Hematopoietic multipotent progenitor cell treated with erythropoietin and hydrocortisone succinate and interleukin-3 and kit ligand, for 15 days (in vitro differentiated cells): ENCODE results near the gene SYNC.
"Not testable (repeated sequence)": the region's sequence is repeated elsewhere in the genome, so short reads cannot be mapped to it uniquely, and the experiment has no call there.

Experiments used
- DNase-seq: peaks from one replicate; pipeline ENCODE4 v3.0.0-alpha.2; 2015; ENCODE audit warnings: low spot score

Gene SYNC

GRCh38 chr1:32724678-32725614 lies 22.4 kb upstream of the SYNC start:
- peak; percentile 95 for DNase-seq

DNA sequence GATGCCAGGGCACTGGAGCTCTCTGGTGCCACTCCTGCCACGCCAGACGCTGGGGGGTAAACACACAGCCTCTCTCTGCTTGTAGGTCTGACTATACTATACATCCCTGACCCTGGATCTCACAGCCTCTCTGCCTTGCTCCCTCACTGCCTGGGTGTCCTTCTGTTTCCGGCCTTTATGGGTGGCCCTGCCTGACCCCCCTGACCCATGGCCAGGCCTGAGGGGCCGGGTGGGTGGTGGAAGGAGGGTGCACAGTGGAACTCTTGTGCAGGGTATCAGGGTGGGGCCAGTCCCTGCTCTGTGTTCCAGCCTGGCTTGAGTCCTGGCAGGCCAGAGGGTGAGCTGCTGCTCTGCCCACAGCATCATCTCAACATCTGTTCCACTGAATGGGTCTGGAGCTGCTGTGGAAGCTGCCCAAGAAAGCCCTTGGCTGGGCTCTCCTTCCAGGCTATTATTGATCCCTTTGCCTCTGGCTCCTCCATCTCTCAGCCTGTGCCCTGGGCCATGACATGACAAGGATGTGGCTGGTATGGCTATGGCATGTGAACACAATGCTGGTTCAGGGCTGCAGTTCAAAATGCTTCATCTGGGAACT lies 17.2 kb upstream of the SYNC start:
- DNase-seq, result no peak

DNA sequence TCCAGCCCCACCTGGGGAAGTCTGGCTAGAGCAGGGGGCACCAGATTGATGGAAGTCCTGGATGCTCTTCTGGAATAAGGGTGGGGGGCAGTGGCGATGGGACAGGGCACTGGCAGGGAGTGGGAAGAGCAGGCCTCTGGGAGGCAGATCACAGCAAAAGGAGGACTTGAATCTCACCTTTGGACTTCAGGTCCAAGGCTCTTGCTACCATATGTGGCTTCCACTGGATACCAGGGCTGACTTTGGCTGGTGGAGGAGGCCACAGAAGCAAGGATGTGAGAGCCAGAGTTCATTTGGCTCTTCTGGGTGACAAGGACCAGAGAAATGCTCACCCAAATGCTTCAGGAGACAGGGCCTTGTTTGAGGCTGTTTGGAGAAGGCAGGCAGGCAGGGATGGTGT lies 16.0 kb upstream of the SYNC start:
- DNase-seq, result no peak

- no peak for DNase-seq
Measured at GRCh38 chr1:32718036-32718435, 15.5 kb upstream of the SYNC start.

DNA sequence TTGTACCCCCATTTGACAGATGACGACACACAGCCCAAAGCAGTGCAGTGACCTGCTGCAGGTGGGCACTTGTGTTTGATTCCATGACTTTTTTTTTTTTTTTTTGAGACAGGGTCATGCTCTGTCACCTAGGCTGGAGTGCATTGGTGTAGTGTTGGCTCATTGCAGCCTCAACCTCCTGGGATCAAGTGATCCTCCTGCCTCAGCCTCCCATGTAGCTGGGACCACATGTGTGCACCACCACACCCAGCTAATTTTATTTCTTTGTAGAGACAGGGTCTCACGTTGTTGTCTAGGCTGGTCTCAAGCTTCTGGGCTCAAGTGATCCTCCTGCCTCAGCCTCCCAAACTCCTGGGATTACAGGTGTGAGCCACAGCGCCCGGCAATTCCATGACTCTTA lies 14.9 kb upstream of the SYNC start:
- DNase-seq, result no peak

DNA sequence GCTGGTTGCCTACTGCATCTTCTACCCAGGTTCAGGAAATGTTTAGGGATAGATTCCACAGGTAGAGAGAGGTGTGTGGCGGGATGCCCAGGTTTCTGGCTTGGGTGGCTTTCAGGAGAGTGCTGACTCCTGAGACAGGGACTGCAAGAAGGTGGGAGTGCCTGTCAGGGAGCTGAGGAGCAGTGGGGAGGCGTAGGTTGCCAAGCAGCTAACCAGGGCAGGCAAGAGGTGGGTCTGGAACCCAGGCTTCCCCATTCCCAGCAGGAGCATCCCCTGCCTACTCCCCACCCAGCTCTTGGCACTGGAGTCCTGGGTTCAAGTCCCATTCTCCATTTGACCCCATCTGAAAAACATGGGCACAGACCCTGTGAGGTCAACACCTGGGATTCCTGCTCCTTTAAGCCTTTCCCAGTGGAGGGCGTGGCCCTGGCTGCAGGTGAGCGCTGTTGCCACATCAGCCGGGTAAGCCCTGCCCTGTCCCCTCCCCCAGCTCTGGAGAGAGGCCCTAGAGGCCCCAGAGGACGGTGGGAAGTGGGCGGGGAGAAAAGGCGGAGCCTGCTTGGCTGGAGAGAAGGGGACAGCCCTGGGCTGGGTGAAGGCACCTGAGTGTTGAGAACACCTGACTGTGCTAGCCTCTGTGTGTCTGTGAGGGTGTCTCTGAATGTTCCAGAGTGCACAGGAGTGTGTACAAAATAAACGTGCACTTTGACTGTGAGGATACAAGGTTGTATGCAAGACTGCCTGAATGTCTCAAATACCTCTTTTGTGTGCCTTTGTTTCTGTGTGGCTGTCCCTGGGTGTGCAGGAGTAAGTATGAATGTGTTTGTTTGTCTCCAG lies 14.0 kb upstream of the SYNC start:
- peak; percentile 68 for DNase-seq

DNA sequence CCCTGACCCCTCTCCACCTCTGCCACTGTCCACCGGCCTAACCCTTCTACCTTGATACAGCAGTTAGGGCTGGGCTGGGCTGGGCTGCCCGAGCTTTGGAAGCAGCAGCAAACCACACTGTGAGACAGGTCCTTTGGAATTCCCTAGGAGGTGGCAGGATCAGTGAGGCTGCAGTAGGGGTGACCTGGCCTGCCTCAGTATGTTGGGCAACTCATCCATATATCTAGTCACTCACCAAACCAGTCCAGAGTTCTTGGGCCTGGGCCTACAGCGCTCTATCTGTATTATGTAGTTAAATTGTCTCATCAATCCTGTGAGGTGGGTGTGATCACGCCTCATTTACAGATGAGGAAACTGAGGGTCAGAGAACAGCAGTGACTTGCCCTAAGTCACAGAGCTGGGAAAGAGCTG lies 13.3 kb upstream of the SYNC start:
- DNase-seq, result peak; percentile 1

DNA sequence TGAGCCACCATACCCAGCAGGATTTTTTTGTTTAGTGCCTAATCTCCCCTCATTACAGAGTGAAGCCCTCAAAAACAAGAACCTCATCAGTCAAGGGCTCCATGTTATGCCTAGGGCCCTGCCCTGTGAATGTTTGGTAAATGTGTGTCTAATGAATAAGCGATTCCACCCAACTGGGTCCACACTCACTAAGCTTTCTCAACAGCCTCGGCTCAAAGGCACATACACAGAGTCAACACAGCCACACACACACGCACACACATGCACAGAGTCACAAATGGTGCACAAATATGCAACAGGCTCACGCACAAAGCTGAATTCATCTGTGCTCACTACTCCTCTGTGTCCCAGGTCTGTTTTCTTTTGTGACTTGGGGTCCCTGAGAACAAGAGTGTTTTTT lies 11.7 kb upstream of the SYNC start:
- no peak for DNase-seq

DNA sequence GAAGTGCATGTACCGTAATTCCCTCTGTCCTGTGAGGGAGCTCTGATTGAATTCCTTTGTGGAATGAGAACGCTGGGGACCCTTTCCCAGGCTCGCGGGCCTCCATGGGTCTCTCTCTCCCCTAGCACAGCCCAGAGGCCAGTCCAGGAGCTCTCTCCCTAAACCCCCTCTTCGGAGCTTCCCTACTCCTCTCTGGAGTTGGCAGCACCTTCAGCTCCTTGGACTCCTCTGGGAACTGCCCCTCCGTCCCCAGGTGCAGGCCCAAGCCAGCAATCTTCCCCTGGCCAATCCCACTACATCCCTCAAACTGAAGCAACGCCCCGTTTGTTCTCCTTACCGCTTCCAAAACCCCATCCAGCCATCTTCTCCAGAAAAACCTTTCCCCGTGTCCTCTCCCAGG lies 10.5 kb upstream of the SYNC start:
- DNase-seq, result no peak

GRCh38 chr1:32711221-32711620 lies 8.7 kb upstream of the SYNC start:
- peak; percentile 2 for DNase-seq

GRCh38 chr1:32709476-32709875 lies 6.9 kb upstream of the SYNC start:
- no peak for DNase-seq

DNA sequence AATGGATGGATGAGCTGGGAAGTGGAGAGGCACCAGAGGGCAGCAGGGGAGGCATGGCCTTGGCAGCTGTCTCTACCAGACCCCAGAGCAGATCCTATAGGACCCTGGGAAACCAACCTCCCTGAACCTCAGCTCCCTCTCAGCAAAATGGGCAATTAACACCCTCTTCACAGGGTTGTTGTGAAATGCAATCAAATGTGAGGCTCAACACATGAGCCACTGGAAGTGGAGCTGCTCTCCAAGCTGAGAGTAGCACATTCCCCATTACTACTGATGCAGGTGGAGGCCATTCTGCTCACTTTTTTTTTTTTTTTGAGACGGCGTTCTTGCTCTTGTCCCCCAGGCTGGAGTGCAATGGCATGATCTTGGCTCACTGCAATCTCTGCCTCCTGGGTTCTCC lies 6.5 kb upstream of the SYNC start:
- no peak for DNase-seq

DNA sequence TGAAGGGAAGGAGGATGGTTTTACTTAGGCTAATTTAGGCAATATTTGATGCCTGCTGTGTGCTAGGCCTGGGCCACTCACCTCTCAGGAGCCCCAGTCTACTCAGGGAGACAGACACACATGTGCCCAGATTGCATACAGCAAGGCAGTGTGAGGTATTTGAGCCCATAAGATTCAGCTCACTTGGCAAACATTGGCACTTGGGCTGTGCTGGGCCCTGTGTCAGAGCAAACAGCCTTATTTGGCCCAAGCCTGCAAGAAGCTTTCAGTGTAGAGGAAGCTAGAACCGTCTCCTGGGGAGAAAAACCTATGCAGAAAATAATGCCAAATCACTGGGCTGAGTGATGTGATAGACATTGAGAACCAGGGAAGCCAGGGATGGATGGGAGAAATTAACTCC lies 3.9 kb upstream of the SYNC start:
- no peak for DNase-seq

DNA sequence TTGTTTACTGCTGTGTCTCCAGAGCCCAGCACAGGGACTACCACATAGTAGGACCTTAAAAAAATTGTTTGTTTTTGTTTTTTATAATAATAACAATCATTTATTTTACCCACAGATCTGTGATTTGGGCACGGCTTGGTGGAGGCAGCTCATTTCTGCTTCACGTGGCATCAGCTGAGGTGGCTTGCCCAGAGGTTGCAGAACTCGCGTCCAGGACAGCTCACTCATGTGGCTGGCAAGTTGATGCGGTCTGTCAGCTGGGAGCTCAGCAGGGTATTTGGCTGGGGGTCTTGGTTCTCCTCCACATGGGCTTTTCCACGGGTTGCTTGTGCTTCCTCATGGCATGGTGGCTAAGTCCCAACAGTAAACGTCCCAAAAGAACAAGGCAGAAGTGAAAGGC lies 2.9 kb upstream of the SYNC start:
- DNase-seq, result no peak

DNA sequence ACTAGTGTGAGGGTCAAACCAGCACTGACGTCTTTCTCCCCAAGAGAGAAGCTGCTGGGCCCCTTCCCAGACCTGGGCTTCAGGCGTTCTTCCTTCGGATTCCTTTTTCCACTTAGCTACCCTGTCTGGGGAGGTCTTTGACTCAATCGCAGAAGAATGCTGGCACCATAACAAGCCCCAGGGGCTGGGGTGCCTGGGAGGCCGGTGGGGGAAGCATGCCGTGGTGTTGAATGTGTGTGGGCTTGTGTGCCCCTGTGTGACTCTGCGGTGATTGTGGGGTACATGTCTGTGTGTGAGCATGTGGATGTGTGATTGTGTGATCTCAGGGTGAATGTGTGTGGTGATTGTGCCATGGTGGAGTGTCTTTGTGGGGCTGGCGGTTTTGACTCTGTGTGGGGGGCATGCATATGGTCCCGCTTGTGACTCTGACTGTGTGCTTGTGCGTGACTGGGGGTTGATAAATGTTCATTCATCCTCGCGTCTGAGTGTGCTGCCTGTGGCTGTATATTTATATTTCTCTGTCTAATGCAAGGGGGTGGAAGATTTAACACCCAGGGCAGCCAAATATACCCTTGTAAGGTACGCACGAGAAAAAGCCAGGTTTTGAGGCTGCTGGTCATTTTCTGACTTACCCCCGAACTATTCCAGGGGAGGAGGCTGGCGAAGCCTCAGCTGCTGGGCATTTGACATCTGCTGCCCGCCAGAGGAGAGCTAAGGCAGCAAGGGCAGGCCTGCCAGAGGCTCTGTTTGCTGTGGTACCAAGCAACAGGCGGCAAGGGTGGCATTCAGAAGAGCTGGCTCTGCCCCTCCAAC lies 1.1 kb upstream of the SYNC start:
- no peak for DNase-seq

DNA sequence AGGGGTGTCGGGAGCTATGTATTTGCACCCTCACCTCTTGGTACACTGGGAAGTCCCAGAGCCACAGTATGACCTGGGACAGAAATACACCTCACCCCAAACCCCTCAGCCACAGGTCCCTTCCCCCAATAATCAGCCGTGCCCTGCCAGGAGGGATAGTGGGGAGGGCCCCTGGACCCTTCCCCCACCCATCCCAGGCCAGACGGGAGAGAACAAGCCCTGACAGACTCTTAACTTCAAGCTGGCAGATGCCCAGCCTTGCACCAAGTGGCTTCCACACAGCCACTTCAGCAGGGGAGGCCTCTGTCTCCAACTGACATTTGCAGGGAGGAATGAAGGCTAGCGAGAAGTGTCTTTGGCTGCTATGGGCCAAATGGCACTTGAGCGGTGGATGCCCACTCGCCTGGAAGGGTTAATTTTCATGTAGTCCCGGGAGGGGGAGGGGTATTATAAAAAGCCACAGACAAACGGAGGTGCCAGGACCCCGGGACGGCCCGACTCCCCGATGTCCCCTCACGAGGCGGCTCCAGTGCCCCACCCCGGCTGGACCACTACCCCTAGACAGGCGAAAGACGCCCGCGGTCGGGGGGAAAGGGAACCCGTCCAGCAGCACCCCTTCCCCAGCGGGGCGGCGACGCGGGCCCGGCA lies 495 bp downstream of the SYNC start:
- no peak for DNase-seq

- DNase-seq, result no peak
Measured at GRCh38 chr1:32701421-32701911, 1.1 kb downstream of the SYNC start.

DNA sequence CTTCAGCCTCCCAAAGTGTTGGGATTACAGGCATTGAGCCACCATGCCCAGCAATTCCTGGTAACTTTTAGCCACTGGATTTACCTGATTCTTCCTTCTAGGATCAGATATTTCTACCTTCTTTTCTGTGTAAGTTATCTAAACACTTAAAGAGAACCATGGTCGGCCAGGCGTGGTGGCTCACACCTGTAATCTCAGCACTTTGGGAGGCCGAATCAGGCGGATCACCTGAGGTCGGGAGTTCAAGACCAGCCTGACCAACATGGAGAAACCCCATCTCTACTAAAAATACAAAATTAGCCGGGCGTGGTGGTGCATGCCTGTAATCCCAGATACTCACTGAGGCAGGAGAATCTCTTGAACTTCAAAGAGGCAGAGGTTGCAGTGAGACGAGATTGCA lies 5.6 kb downstream of the SYNC start:
- not testable (repeated sequence) for DNase-seq

- no peak for DNase-seq
Measured at GRCh38 chr1:32696041-32696440, 6.5 kb downstream of the SYNC start.

- DNase-seq, result peak; percentile 37
Measured at GRCh38 chr1:32695098-32695904, 7.3 kb downstream of the SYNC start.
